Measurements from ENCODE around the gene SLC8A1.

GRCh38 chr2:40085786-40086185 lies 366.1 kb downstream of the SLC8A1 start:
- no peak for TF ChIP-seq CTCF (conservative IDR thresholded peaks at IDR 0.05; ENCODE audit: low read length)
- no peak for TF ChIP-seq EZH2phosphoT487 (IDR thresholded peaks at IDR 0.05; ENCODE audit: borderline replicate concordance)
